Heart left ventricle (tissue), 13 donors: ENCODE measurements around the gene BRD3OS.

ENCODE experiments used
- CTCF ChIP-seq, 12 donors: fragments of 200-600 bp; sonication (generic) in 4 of 12; IDR thresholded peaks; one replicate each; pipeline versions ENCODE4 v1.5.0 to v1.8.0; 2018 to 2022; ENCODE audit warnings: antibody characterized with exemption in 12 of 12, mild to moderate bottlenecking in 5 of 12
- POLR2A ChIP-seq, 2 donors: fragments of 450-650 bp; IDR thresholded peaks; one replicate each; pipeline ENCODE4 v1.6.1; 2017; ENCODE audit warnings: antibody characterized with exemption in 2 of 2, mild to moderate bottlenecking in 2 of 2, moderate library complexity in 2 of 2
- donor health status: ischemic (EF 13 %, LVEDD 7.1; RV severe dilation, severe dysfunction).
- donor health status: DM: no; HTN: yes; CAD: no.
- donor health status: DM: no; HTN: no; CAD: no.
- donor health status: ischemic (EF 25% LVEDD 6.9; RV normal size, moderate dysfunction).
- donor health status: ischemic (EF 25% LVEDD 5.7; RV mildly dilated, moderate dysfunction).
- donor health status: ischemic (EF 35%, LVEDD 5.7; RV mildly dilated, moderate dysfunction).
- donor health status: nonischemic (EF 11% LVEDD 7.7; RV severe dilation, severe dysfunction).
- donor health status: DM: yes; HTN: yes; CAD: no.
- donor health status: PGD.
- donor health status: ischemic (EF 29% LVEDD 5.4; RV normal size, mild dysfunction).
- donor health status: nonischemic (EF 23%, LVEDD 6.1; RV moderate dilation, normal function).

GRCh38 chr9:133991964-133992779, 33.1 kb upstream of the BRD3OS start, which contains the start of gene VAV2:
- TF ChIP-seq CTCF (IDR thresholded peaks at IDR 0.05), result no peak
- peak in 1 of 2 donors; percentile 12 for TF ChIP-seq POLR2A (IDR thresholded peaks at IDR 0.05)
